SK-N-SH (cell line): ENCODE measurements around the gene SDC3. TPM values are rescaled to one million over a fixed set of nuclear protein-coding genes. Genes with fewer than 3 reads are reported as not detected.
"Not testable (repeated sequence)": the region's sequence is repeated elsewhere in the genome, so short reads cannot be mapped to it uniquely, and the experiment has no call there.

ENCODE experiments used
- CTCF ChIA-PET: fragments of 300-600, 350-600 bp; formaldehyde crosslinking; extraction: SDS; loops from one replicate; lab custom pipeline; 2021; lab: Yijun Ruan, JAX
- POLR2A ChIA-PET: fragments of 350-600 bp; sonication (Branson Sonifier 250); formaldehyde crosslinking; extraction: SDS; loops from one replicate; lab custom pipeline; 2020; ENCODE audit warnings: antibody characterized with exemption, inconsistent platforms; lab: Yijun Ruan, JAX
- DNase-seq: peaks from one replicate; pipeline ENCODE4 v3.0.0; 2012
- H2AFZ ChIP-seq: fragments of 200-600 bp; sonication (generic); 2 replicates; pipeline ENCODE4 v1.8.1; 2016; ENCODE audit warnings: antibody characterized with exemption, mild to moderate bottlenecking, low read depth
- H3F3A ChIP-seq: fragments of 200-600 bp; sonication (generic); replicated peaks from 2 replicates; pipeline ENCODE3; 2016; ENCODE audit warnings: antibody characterized with exemption, mild to moderate bottlenecking; ENCODE audit not compliant: insufficient read depth
- H3K27ac ChIP-seq, 2 experiments: fragments of 200-500 bp in 1 of 2; fragments of 200-600 bp in 1 of 2; sonication (Bioruptor generic) in 1 of 2; sonication (generic), shearing (Covaris generic) in 1 of 2; 2 replicates each; pipeline versions ENCODE4 v1.5.1 to v1.6.1; 2014 to 2016; ENCODE audit warnings: low read depth in 2 of 2, inconsistent platforms in 1 of 2, low read length in 1 of 2, mild to moderate bottlenecking in 1 of 2, mixed read lengths in 1 of 2
- H3K27me3 ChIP-seq: fragments of 200-600 bp; sonication (generic), shearing (Covaris generic); 2 replicates; pipeline ENCODE4 v1.6.1; 2016; ENCODE audit warnings: mixed run types; ENCODE audit not compliant: insufficient read depth
- H3K36me3 ChIP-seq, 2 experiments: fragments of 200-500 bp in 1 of 2; fragments of 200-600 bp in 1 of 2; sonication (Bioruptor generic) in 1 of 2; sonication (generic) in 1 of 2; replicated peaks in 1 of 2; 2 replicates each; pipeline versions ENCODE3 to v1.5.1; 2014 to 2016; ENCODE audit warnings: low read length in 1 of 2, mild to moderate bottlenecking in 1 of 2; ENCODE audit not compliant: insufficient read depth in 2 of 2, control insufficient read depth in 1 of 2
- H3K4me1 ChIP-seq, 2 experiments: fragments of 200-500 bp in 1 of 2; fragments of 200-600 bp in 1 of 2; sonication (Bioruptor generic) in 1 of 2; sonication (generic), shearing (Covaris generic) in 1 of 2; 2 replicates each; pipeline versions ENCODE4 v1.5.1 to v1.6.1; 2014 to 2016; ENCODE audit warnings: low read depth in 1 of 2, low read length in 1 of 2, mixed run types in 1 of 2; ENCODE audit not compliant: insufficient read depth in 2 of 2, control insufficient read depth in 1 of 2
- H3K4me2 ChIP-seq: fragments of 200-600 bp; sonication (generic), shearing (Covaris generic); 2 replicates; pipeline ENCODE4 v1.6.1; 2017; ENCODE audit warnings: mixed run types
- H3K4me3 ChIP-seq, 2 experiments: fragments of 200-500 bp in 1 of 2; fragments of 200-600 bp in 1 of 2; sonication (Bioruptor generic) in 1 of 2; sonication (generic), shearing (Covaris generic) in 1 of 2; 2 replicates each; pipeline versions ENCODE4 v1.5.1 to v1.8.1; 2014 to 2016; ENCODE audit warnings: low read depth in 2 of 2, inconsistent platforms in 1 of 2, low read length in 1 of 2, mild to moderate bottlenecking in 1 of 2, mixed read lengths in 1 of 2, moderate library complexity in 1 of 2
- H3K79me2 ChIP-seq: fragments of 200-600 bp; sonication (generic); 2 replicates; pipeline ENCODE4 v1.8.1; 2017; ENCODE audit warnings: mild to moderate bottlenecking; ENCODE audit not compliant: insufficient read depth
- H3K9ac ChIP-seq: fragments of 200-600 bp; sonication (generic); 2 replicates; pipeline ENCODE4 v1.6.1; 2017; ENCODE audit warnings: mixed run types
- H3K9me2 ChIP-seq: fragments of 200-600 bp; sonication (generic); 2 replicates; pipeline ENCODE4 v1.6.1; 2017; ENCODE audit warnings: mixed run types
- H3K9me3 ChIP-seq: fragments of 200-600 bp; sonication (generic); 2 replicates; pipeline ENCODE4 v1.6.1; 2017; ENCODE audit warnings: mixed run types, mild to moderate bottlenecking, moderate library complexity
- H4K20me1 ChIP-seq: fragments of 200-600 bp; sonication (generic); 2 replicates; pipeline ENCODE4 v1.6.1; 2017; ENCODE audit warnings: mild to moderate bottlenecking, mixed run types; ENCODE audit not compliant: insufficient read depth
- CHD2 ChIP-seq: fragments of 150-350 bp; IDR thresholded peaks from 2 replicates; pipeline ENCODE4 v1.6.1; 2018; ENCODE audit warnings: low read length; ENCODE audit not compliant: partially characterized antibody
- ELF1 ChIP-seq: IDR thresholded peaks from 2 replicates; pipeline ENCODE4 v1.4.0; 2012
- EZH2phosphoT487 ChIP-seq: fragments of 200-600 bp; sonication (generic); IDR thresholded peaks from 2 replicates; pipeline ENCODE4 v1.6.1; 2017; ENCODE audit warnings: low read depth, mixed run types, mild to moderate bottlenecking, antibody characterized with exemption, moderate library complexity, borderline replicate concordance
- JUND ChIP-seq: IDR thresholded peaks from 2 replicates; pipeline ENCODE4 v1.4.0; 2012
- MEF2A ChIP-seq: IDR thresholded peaks from 2 replicates; pipeline ENCODE4 v1.4.0; 2012; ENCODE audit warnings: low read depth, borderline replicate concordance
- RFX5 ChIP-seq: IDR thresholded peaks from 2 replicates; pipeline ENCODE4 v1.6.1; 2012; ENCODE audit warnings: mild to moderate bottlenecking, improper control_type of control experiment, low read length
- RXRA ChIP-seq: IDR thresholded peaks from 2 replicates; pipeline ENCODE4 v1.4.0; 2012; ENCODE audit warnings: low read depth, mild to moderate bottlenecking, borderline replicate concordance
- TCF12 ChIP-seq: IDR thresholded peaks from 2 replicates; pipeline ENCODE4 v1.4.0; 2012
- YY1 ChIP-seq: IDR thresholded peaks from 2 replicates; pipeline ENCODE4 v1.4.0; 2012; ENCODE audit warnings: low read depth, mild to moderate bottlenecking
- WGBS: methylation state at CpG from one replicate; pipeline ENCODE4 v1.1.6; 2017; ENCODE audit warnings: low lambda C conversion rate; 5-methylcytosine and 5-hydroxymethylcytosine counted together
- polyA plus RNA-seq, 3 experiments: library from polyadenylated mRNA; depleted of rRNA; stranded (reverse); fragments of >200 nt; gene quantifications; 2 replicates each; pipeline ENCODE4 v1.2.3, GENCODE V29; 2012
- TF ChIP-seq, protein P1 (sequence below): fragments of 150-350 bp; IDR thresholded peaks from 2 replicates; pipeline ENCODE4 v1.6.1; 2017; ENCODE audit warnings: antibody characterized with exemption, low read length, low read depth, borderline replicate concordance

The SDC3 gene
- polyA plus RNA-seq, 1 of the 3 experiments (the other 2 are of a cell fraction) = 18.8 TPM

DNA sequence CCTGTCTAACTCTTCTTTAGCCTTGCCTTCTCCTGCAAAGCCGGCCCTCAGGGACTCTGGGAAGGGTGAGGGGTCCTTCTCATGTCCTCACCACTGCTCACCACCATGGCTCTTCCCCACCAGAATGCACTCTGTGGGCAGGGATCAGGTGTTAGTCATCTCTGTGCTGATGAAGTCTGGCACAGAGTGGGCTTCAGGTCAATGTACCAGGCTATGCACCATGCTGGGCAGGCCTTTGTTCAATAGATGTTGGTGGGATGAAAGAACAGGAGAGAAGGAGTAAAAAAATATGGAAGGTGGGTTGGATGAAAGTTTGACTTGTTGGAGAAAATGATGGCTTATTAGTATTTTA is 40.9 kb upstream of the SDC3 start:
- H4K20me1 ChIP-seq, H3K4me2 ChIP-seq, H3K9me2 ChIP-seq, CTCF ChIA-PET, H3K9ac ChIP-seq, DNase-seq, H2AFZ ChIP-seq, H3K9me3 ChIP-seq, H3F3A ChIP-seq, POLR2A ChIA-PET, H3K4me3 ChIP-seq, H3K27me3 ChIP-seq, H3K27ac ChIP-seq: not testable (repeated sequence)
- Histone ChIP-seq H3K36me3 (peaks cover 63 to 78% of the 10 kb centered on the region in 2 experiments), H3K4me1 (peaks cover 0 to 12% of the 10 kb centered on the region in 2 experiments; a peak in 1 of 4 replicates), H3K79me2 (peaks cover 77% of the 10 kb centered on the region)
- WGBS = no CpG with 5 or more reads among the region's 1 CpG

DNA sequence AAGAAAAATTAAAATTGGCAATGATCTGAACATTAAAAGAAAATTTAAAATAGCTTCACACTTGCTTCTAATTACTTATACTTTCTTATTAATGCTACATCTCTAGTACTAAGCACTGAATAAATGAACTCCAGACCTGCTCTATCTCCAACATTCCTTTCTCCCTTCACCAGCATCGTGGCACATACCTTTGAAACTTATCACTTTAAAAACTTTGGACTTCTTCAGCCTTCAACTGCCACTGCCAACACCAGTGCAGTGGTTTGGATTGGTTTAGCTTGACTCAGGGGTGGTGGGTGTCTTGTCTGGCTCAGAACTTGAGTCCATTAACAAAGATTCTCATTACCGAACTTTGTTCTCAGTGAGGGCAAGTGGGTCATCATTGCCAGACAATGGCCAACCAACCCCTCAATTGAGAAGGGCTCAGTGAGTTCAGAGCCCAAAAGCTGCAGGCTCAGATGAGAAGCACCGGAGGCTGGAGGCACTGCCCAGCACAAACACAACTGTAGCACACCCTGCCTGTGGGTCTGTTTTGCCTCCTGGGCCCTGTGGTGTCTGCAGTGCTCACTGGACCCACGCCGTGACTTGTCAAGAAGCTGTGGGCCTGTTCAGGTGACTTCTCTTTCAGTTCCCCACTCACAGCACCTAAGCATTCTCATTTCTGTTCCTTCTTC is 40.4 kb upstream of the SDC3 start:
- not testable (repeated sequence) for H4K20me1 ChIP-seq
- peaks cover 63 to 78% of the 10 kb centered on the region in 2 experiments for H3K36me3 ChIP-seq
- TF ChIP-seq JUND = 0 out of 2 replicates have a peak, but pooled peaks have one; percentile 6
- peak; percentile 57 for TF ChIP-seq TCF12
- TF ChIP-seq, all 33 proteins: peak for 2; not testable (repeated sequence) for 31
- 21% methylated on average over 1 of the region's 5 CpGs for WGBS
- DNase-seq, H3K9ac ChIP-seq, H3K4me2 ChIP-seq, H3F3A ChIP-seq, POLR2A ChIA-PET, H2AFZ ChIP-seq, H3K9me2 ChIP-seq, H3K27me3 ChIP-seq, H3K9me3 ChIP-seq, H3K4me3 ChIP-seq: not testable (repeated sequence)
- H3K27ac ChIP-seq = peak overlapping the region in 1 of 2 experiments; percentile 42; a peak in 1 of 4 replicates
- H3K4me1 ChIP-seq = peaks cover 0 to 12% of the 10 kb centered on the region in 2 experiments; a peak in 1 of 4 replicates
- H3K79me2 ChIP-seq = peaks cover 77% of the 10 kb centered on the region
- CTCF ChIA-PET = interaction anchor here (0.8 to 1.3 kb wide), 3 partner anchors 8 to 21 kb away, joined by 3 read pairs; no protein-coding TSS in a partner anchor

DNA sequence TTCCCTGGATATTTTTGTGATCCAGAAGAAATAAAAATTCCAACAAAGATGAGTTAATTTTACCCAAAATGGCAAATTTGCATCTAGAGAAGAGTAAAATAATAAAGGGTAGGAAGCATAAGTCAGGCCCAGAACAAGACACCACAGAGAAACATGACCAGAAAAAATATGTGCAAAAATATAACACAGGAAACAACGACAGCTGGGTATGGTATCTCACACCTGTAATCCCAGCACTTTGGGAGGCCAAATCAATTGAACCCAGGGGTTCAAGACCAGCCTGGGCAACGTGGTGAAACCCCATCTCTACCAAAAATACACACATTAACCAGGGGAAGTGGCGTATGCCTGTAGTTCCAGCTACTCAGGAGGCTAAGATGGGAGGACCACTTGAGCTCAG is 39.7 kb upstream of the SDC3 start:
- Histone ChIP-seq H3K4me3 (no peak overlapping the region), H3K9me2 (no peaks in the 10 kb centered on the region), H3K9me3 (no peaks in the 10 kb centered on the region), H3K9ac (no peak overlapping the region), H2AFZ (no peak overlapping the region), H3K27ac (peak overlapping the region in 1 of 2 experiments; percentile 42; a peak in 1 of 4 replicates), H4K20me1 (peaks cover 3% of the 10 kb centered on the region; the same call in 1 of the 2 replicates), H3K4me2 (no peak overlapping the region), H3F3A (peaks cover 6% of the 10 kb centered on the region), H3K27me3 (no peaks in the 10 kb centered on the region), H3K36me3 (peaks cover 61 to 79% of the 10 kb centered on the region in 2 experiments), H3K79me2 (peaks cover 77% of the 10 kb centered on the region), H3K4me1 (peaks cover 0 to 12% of the 10 kb centered on the region in 2 experiments; a peak in 1 of 4 replicates)
- POLR2A ChIA-PET = no interaction called here
- DNase-seq = no peak
- WGBS = 90% methylated on average over 3 of the region's 3 CpGs
- TF ChIP-seq RXRA (no peak), EZH2phosphoT487 (no peak), MEF2A (no peak), CHD2 (no peak), YY1 (no peak), ELF1 (no peak), TCF12 (no peak), RFX5 (no peak)
- TF ChIP-seq, protein P1, sequence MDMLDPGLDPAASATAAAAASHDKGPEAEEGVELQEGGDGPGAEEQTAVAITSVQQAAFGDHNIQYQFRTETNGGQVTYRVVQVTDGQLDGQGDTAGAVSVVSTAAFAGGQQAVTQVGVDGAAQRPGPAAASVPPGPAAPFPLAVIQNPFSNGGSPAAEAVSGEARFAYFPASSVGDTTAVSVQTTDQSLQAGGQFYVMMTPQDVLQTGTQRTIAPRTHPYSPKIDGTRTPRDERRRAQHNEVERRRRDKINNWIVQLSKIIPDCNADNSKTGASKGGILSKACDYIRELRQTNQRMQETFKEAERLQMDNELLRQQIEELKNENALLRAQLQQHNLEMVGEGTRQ = no peak
- CTCF ChIA-PET = interaction anchor here (0.8 to 1.3 kb wide), 3 partner anchors 9 to 20 kb away, joined by 3 read pairs; no protein-coding TSS in a partner anchor
